Thyroid gland (tissue), 4 donors: Measurements from ENCODE around the gene CENPV.

ENCODE experiments used
- CTCF ChIP-seq, 6 experiments: fragments of 200-600 bp in 3 of 6; fragments of 450-650 bp in 3 of 6; sonication (generic) in 3 of 6; IDR thresholded peaks; one replicate each; pipeline ENCODE4 v1.5.1; 2016 to 2019; ENCODE audit warnings: antibody characterized with exemption in 6 of 6, mild to moderate bottlenecking in 2 of 6, inconsistent platforms in 1 of 6, moderate library complexity in 1 of 6
- POLR2A ChIP-seq, 2 donors: fragments of 450-650 bp; IDR thresholded peaks; one replicate each; pipeline ENCODE4 v1.6.1; 2017; ENCODE audit warnings: antibody characterized with exemption in 2 of 2, mild to moderate bottlenecking in 2 of 2, moderate library complexity in 1 of 2

GRCh38 chr17:16398270-16399267, 45.3 kb upstream of the CENPV start:
- no peak for TF ChIP-seq CTCF (IDR thresholded peaks at IDR 0.05)
- no peak for TF ChIP-seq POLR2A (IDR thresholded peaks at IDR 0.05)
